T-helper 1 cell treated with Interleukin-12 subunit alpha and Interleukin-12 subunit beta and Interleukin-4 antibody, amounts not matched to agents 30 μg/mL and 1 μg/mL, for 36 hours (primary cell): Measurements from ENCODE around the gene TMEM259.

Experiments used
- H3K27ac Mint-ChIP-seq: one replicate; pipeline ENCODE4 v1.8.0; 2021; ENCODE audit warnings: mild to moderate bottlenecking, mixed read lengths
- H3K27me3 Mint-ChIP-seq: one replicate; pipeline ENCODE4 v1.8.0; 2021; ENCODE audit warnings: low read depth, mixed read lengths
- H3K36me3 Mint-ChIP-seq: one replicate; pipeline ENCODE4 v1.8.0; 2021; ENCODE audit warnings: low read depth, mixed read lengths
- H3K4me1 Mint-ChIP-seq: one replicate; pipeline ENCODE4 v1.8.0; 2021; ENCODE audit warnings: low read depth, mixed read lengths
- H3K4me3 Mint-ChIP-seq: one replicate; pipeline ENCODE4 v1.8.0; 2021; ENCODE audit warnings: mild to moderate bottlenecking, moderate library complexity, mixed read lengths
- H3K9me3 Mint-ChIP-seq: one replicate; pipeline ENCODE4 v1.8.0; 2021; ENCODE audit warnings: mixed read lengths

Gene TMEM259

GRCh38 chr19:998064-998463 lies 22.9 kb downstream of the TMEM259 start:
- Mint-ChIP-seq H3K4me3 (no peak overlapping the region), H3K4me1 (peaks cover 9% of the 10 kb centered on the region), H3K27ac (peak overlapping the region; percentile 45), H3K36me3 (no peaks in the 10 kb centered on the region), H3K27me3 (peaks cover 37% of the 10 kb centered on the region), H3K9me3 (no peaks in the 10 kb centered on the region)

GRCh38 chr19:996051-996838 lies 24.7 kb downstream of the TMEM259 start:
- Mint-ChIP-seq H3K27ac (peak overlapping the region; percentile 52), H3K36me3 (peaks cover 3% of the 10 kb centered on the region), H3K4me3 (peak overlapping the region; percentile 37), H3K27me3 (peaks cover 30% of the 10 kb centered on the region), H3K9me3 (no peaks in the 10 kb centered on the region), H3K4me1 (peaks cover 9% of the 10 kb centered on the region)

GRCh38 chr19:995051-995827 lies 25.7 kb downstream of the TMEM259 start:
- no peaks in the 10 kb centered on the region for H3K9me3 Mint-ChIP-seq
- H3K4me1 Mint-ChIP-seq, result peaks cover 9% of the 10 kb centered on the region
- peaks cover 3% of the 10 kb centered on the region for H3K36me3 Mint-ChIP-seq
- H3K27me3 Mint-ChIP-seq, result peaks cover 27% of the 10 kb centered on the region
- no peak overlapping the region for H3K27ac Mint-ChIP-seq
- no peak overlapping the region for H3K4me3 Mint-ChIP-seq

- Mint-ChIP-seq H3K36me3 (peaks cover 3% of the 10 kb centered on the region), H3K4me3 (no peak overlapping the region), H3K9me3 (no peaks in the 10 kb centered on the region), H3K4me1 (peaks cover 8% of the 10 kb centered on the region), H3K27me3 (peaks cover 27% of the 10 kb centered on the region), H3K27ac (no peak overlapping the region)
Observed at GRCh38 chr19:994516-994915, 26.4 kb downstream of the TMEM259 start.

- H3K4me1 Mint-ChIP-seq, result peaks cover 6% of the 10 kb centered on the region
- no peak overlapping the region for H3K4me3 Mint-ChIP-seq
- no peaks in the 10 kb centered on the region for H3K9me3 Mint-ChIP-seq
- H3K36me3 Mint-ChIP-seq, result peaks cover 3% of the 10 kb centered on the region
- no peak overlapping the region for H3K27ac Mint-ChIP-seq
- H3K27me3 Mint-ChIP-seq, result peaks cover 21% of the 10 kb centered on the region
Observed at GRCh38 chr19:993831-994393, 27.0 kb downstream of the TMEM259 start.

GRCh38 chr19:993361-993830 lies 27.5 kb downstream of the TMEM259 start:
- Mint-ChIP-seq H3K27ac (no peak overlapping the region), H3K4me3 (no peak overlapping the region), H3K27me3 (peaks cover 17% of the 10 kb centered on the region), H3K9me3 (no peaks in the 10 kb centered on the region), H3K4me1 (peaks cover 6% of the 10 kb centered on the region), H3K36me3 (peaks cover 6% of the 10 kb centered on the region)

GRCh38 chr19:992670-993055 lies 28.3 kb downstream of the TMEM259 start:
- peaks cover 6% of the 10 kb centered on the region for H3K4me1 Mint-ChIP-seq
- H3K27me3 Mint-ChIP-seq, result peaks cover 10% of the 10 kb centered on the region
- H3K27ac Mint-ChIP-seq, result no peak overlapping the region
- H3K4me3 Mint-ChIP-seq, result no peak overlapping the region
- peaks cover 6% of the 10 kb centered on the region for H3K36me3 Mint-ChIP-seq
- H3K9me3 Mint-ChIP-seq, result no peaks in the 10 kb centered on the region

GRCh38 chr19:991932-992669 lies 28.8 kb downstream of the TMEM259 start:
- Mint-ChIP-seq H3K4me1 (peaks cover 6% of the 10 kb centered on the region), H3K27ac (no peak overlapping the region), H3K27me3 (peaks cover 9% of the 10 kb centered on the region), H3K4me3 (no peak overlapping the region), H3K36me3 (peaks cover 6% of the 10 kb centered on the region), H3K9me3 (no peaks in the 10 kb centered on the region)

- Mint-ChIP-seq H3K9me3 (no peaks in the 10 kb centered on the region), H3K27me3 (peaks cover 2% of the 10 kb centered on the region), H3K4me3 (no peak overlapping the region), H3K4me1 (peaks cover 4% of the 10 kb centered on the region), H3K27ac (no peak overlapping the region), H3K36me3 (peaks cover 6% of the 10 kb centered on the region)
Observed at GRCh38 chr19:991174-991931, 29.6 kb downstream of the TMEM259 start.

GRCh38 chr19:990746-991145 lies 30.2 kb downstream of the TMEM259 start:
- Mint-ChIP-seq H3K4me3 (no peak overlapping the region), H3K27ac (no peak overlapping the region), H3K27me3 (no peaks in the 10 kb centered on the region), H3K9me3 (no peaks in the 10 kb centered on the region), H3K4me1 (peaks cover 2% of the 10 kb centered on the region), H3K36me3 (peaks cover 6% of the 10 kb centered on the region)

- no peaks in the 10 kb centered on the region for H3K27me3 Mint-ChIP-seq
- H3K4me3 Mint-ChIP-seq, result no peak overlapping the region
- no peaks in the 10 kb centered on the region for H3K9me3 Mint-ChIP-seq
- H3K36me3 Mint-ChIP-seq, result peaks cover 6% of the 10 kb centered on the region
- peaks cover 6% of the 10 kb centered on the region for H3K4me1 Mint-ChIP-seq
- H3K27ac Mint-ChIP-seq, result no peak overlapping the region
Observed at GRCh38 chr19:990119-990571, 30.8 kb downstream of the TMEM259 start.

- no peak overlapping the region for H3K27ac Mint-ChIP-seq
- peaks cover 6% of the 10 kb centered on the region for H3K36me3 Mint-ChIP-seq
- H3K9me3 Mint-ChIP-seq, result no peaks in the 10 kb centered on the region
- no peak overlapping the region for H3K4me3 Mint-ChIP-seq
- no peaks in the 10 kb centered on the region for H3K27me3 Mint-ChIP-seq
- peaks cover 10% of the 10 kb centered on the region for H3K4me1 Mint-ChIP-seq
Observed at GRCh38 chr19:989381-990081, 31.4 kb downstream of the TMEM259 start.

- H3K27ac Mint-ChIP-seq, result no peak overlapping the region
Observed at GRCh38 chr19:988510-988909, 32.4 kb downstream of the TMEM259 start.

More at GRCh38 chr19:988510-988909, 32.4 kb downstream of the TMEM259 start:
- Mint-ChIP-seq H3K4me3 (no peak overlapping the region), H3K4me1 (peaks cover 13% of the 10 kb centered on the region), H3K9me3 (no peaks in the 10 kb centered on the region), H3K36me3 (peaks cover 6% of the 10 kb centered on the region), H3K27me3 (no peaks in the 10 kb centered on the region)
